Endothelial cell (in vitro differentiated cells): Measurements from ENCODE around the gene BANP. TPM values are rescaled to one million over a fixed set of nuclear protein-coding genes. Genes with fewer than 3 reads are reported as not detected.
"Not testable (repeated sequence)": the region's sequence is repeated elsewhere in the genome, so short reads cannot be mapped to it uniquely, and the experiment has no call there.

Experiments
- DNase-seq: peaks from one replicate; pipeline ENCODE4 v3.0.0; 2021; ENCODE audit warnings: low spot score
- H3K27ac Mint-ChIP-seq: one replicate; pipeline ENCODE4 v1.8.0; 2021; ENCODE audit warnings: mixed read lengths, inconsistent platforms; ENCODE audit not compliant: unreplicated experiment
- H3K27me3 Mint-ChIP-seq: one replicate; pipeline ENCODE4 v1.8.0; 2021; ENCODE audit warnings: mild to moderate bottlenecking, moderate library complexity, mixed read lengths, inconsistent platforms; ENCODE audit not compliant: unreplicated experiment
- H3K36me3 Mint-ChIP-seq: one replicate; pipeline ENCODE4 v1.8.0; 2021; ENCODE audit warnings: mild to moderate bottlenecking, low read depth, mixed read lengths, inconsistent platforms; ENCODE audit not compliant: unreplicated experiment
- H3K4me1 Mint-ChIP-seq: one replicate; pipeline ENCODE4 v1.8.0; 2021; ENCODE audit warnings: mild to moderate bottlenecking, mixed read lengths, inconsistent platforms; ENCODE audit not compliant: unreplicated experiment
- H3K4me3 Mint-ChIP-seq: one replicate; pipeline ENCODE4 v1.8.0; 2021; ENCODE audit warnings: mild to moderate bottlenecking, mixed read lengths, inconsistent platforms; ENCODE audit not compliant: unreplicated experiment
- H3K9me3 Mint-ChIP-seq: one replicate; pipeline ENCODE4 v1.8.0; 2021; ENCODE audit warnings: mixed read lengths, inconsistent platforms; ENCODE audit not compliant: unreplicated experiment
- total RNA-seq: library from RNA; stranded (reverse); fragmentation: NEBNext Ultra II Directional; extraction: Animal tissue kit (Norgen Biotek cat#: 25700); gene quantifications from one replicate; pipeline ENCODE4 v1.2.1, GENCODE V29; 2021; ENCODE audit not compliant: unreplicated experiment
- TF ChIP-seq, protein P1 (sequence below): fragments of 200-600 bp; sonication (generic); IDR thresholded peaks from one replicate; pipeline ENCODE4 v1.5.0; 2021; ENCODE audit warnings: antibody characterized with exemption; ENCODE audit not compliant: unreplicated experiment

BANP gene
- total RNA-seq, 1 donor from 2014 or later: 33.3 TPM

DNA sequence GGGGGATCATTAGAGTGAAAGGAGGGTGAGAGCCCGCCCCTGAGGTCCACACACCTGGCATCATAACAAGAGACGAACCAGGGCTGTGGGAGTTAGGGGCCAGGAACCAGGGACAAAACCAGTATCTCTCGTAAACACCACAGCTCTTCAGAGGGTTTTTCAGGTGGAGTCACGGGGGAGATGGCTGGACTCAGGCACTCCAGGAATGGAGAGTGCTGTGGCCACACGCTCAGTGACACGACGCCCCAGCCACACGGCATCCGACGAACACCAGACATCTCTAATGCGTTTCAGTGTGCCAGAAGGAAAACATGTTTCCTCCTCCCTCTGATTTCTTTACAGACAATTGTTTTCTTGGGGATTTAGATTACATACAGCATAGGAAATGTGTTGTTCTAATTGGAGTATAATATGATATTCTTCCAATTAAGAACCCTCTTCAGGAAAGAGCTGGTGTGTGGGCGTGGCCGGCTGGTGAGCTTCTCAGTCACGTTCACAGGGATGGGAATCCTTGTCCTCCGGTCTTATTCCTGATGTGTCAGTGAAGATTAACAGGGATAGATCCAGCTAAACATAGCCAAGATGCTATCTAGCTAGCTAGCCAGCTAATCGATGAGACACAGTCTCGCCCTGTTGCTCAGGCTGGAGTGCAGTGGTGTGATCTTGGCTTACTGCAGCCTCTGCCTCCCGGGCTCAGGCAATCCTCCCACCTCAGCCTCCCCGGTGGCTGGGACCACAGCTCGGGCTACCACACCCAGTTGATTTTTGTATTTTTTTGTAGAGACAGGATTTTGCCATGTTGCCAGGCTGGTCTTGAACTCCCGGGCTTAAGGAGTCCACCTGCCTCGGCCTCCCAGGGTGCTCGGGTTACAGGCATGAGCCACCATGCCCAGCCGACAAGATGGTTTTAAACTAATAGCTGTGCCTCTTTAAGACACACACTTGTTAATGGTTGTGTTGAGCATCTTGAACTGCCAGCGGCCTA, 98.6 kb downstream of the BANP start:
- Mint-ChIP-seq H3K4me3 (no peak overlapping the region), H3K27ac (no peak overlapping the region), H3K4me1 (no peaks in the 10 kb centered on the region), H3K9me3 (no peaks in the 10 kb centered on the region), H3K36me3 (peaks cover 14% of the 10 kb centered on the region), H3K27me3 (peaks cover 2% of the 10 kb centered on the region)
- DNase-seq: no peak
- TF ChIP-seq, protein P1, sequence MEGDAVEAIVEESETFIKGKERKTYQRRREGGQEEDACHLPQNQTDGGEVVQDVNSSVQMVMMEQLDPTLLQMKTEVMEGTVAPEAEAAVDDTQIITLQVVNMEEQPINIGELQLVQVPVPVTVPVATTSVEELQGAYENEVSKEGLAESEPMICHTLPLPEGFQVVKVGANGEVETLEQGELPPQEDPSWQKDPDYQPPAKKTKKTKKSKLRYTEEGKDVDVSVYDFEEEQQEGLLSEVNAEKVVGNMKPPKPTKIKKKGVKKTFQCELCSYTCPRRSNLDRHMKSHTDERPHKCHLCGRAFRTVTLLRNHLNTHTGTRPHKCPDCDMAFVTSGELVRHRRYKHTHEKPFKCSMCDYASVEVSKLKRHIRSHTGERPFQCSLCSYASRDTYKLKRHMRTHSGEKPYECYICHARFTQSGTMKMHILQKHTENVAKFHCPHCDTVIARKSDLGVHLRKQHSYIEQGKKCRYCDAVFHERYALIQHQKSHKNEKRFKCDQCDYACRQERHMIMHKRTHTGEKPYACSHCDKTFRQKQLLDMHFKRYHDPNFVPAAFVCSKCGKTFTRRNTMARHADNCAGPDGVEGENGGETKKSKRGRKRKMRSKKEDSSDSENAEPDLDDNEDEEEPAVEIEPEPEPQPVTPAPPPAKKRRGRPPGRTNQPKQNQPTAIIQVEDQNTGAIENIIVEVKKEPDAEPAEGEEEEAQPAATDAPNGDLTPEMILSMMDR: no peak

DNA sequence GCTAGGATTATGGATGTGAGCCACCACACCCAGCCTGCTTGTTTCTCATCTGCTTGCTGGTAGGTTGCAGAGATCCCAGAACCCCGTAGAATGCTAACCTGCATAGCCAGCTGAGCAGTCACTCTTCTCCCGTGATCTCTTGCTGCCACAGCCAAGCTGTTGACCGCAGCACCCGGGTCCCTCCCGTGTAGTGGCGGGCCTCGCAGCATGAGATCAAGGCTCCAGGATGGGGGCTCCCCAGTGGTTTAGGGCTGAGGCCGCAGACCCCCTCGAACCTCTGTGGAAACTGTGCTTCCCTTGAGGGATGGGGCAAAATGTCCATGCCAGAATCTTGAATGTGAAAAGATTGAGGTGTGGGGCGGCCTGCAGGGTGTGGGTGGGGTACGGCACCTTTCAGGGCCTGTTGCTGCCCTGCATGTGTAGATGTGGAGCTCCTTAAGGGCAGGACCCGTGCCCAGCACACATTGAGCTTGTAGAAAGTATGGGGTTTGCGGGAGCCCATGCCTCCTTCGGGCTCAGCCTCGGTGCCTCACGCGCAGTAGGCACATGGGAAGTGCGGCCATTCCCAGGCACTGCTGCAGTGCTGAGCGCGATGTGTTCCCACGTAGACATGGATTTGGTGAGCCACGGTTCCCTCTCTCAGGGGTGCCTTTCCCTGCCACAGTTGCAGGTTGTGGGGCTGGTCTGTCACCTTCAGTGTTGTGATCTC, 99.9 kb downstream of the BANP start:
- Mint-ChIP-seq H3K36me3 (peaks cover 14% of the 10 kb centered on the region), H3K4me1 (no peaks in the 10 kb centered on the region), H3K4me3 (no peak overlapping the region), H3K27ac (no peak overlapping the region), H3K9me3 (no peaks in the 10 kb centered on the region), H3K27me3 (peaks cover 2% of the 10 kb centered on the region)
- no peak for DNase-seq
- TF ChIP-seq, protein P1: no peak

DNA sequence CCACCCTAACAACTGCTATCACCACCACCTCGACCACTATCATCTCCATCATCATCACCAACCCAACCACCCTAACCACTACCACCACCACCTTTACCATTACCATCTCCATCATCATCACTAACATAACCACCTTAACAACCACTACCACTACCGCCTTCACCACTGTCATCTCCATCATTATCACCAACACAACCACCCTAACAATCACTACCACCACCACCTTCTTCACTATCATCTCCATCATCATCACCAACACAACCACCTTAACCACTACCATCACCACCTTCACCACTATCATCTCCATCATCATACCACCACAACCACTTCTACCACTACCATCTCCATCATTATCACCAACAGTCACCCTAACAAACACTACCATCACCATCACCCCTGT, 101.4 kb downstream of the BANP start:
- Mint-ChIP-seq H3K4me1 (no peaks in the 10 kb centered on the region), H3K4me3 (no peak overlapping the region), H3K27me3 (peaks cover 4% of the 10 kb centered on the region), H3K36me3 (peaks cover 14% of the 10 kb centered on the region), H3K27ac (no peak overlapping the region), H3K9me3 (no peaks in the 10 kb centered on the region)
- DNase-seq: no peak
- TF ChIP-seq, protein P1: no peak

DNA sequence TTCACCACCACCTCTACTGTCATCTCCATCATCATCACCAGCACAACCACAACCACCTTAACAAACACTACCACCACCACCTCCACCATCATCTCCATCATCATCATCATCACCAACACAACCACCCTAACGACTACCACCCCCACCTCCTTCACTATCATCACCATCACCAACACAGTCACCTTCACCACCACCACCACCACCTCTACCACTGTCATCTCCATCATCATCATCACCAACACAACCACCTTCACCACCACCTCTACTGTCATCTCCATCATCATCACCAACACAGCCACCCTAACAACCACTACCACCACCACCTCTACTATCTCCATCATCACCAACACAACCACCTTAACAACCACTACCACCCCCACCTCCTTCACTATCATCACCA, 102.2 kb downstream of the BANP start:
- not testable (repeated sequence) for H3K4me1 Mint-ChIP-seq, H3K36me3 Mint-ChIP-seq, H3K27me3 Mint-ChIP-seq, DNase-seq, H3K9me3 Mint-ChIP-seq, H3K27ac Mint-ChIP-seq, H3K4me3 Mint-ChIP-seq

DNA sequence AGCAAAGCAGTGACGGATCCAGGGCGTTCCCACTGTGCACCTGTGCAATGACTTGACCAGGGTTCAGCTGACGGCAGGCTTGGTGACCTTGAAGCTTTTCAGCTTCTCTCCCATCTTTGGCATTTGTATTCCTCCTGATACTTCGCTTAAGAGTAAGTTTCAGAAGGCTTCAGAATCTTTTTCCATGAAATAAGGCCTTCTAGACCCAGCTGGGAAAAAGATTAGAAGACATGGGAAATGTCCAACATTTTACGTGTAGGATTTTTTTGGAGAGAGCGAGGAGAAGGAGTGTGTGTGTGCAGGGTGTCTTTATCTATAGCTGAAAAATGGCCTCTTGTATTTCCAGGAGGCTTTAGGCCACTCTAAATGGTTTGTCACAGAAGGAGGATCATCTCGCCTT, 104.1 kb downstream of the BANP start:
- Mint-ChIP-seq H3K27ac (no peak overlapping the region), H3K36me3 (peaks cover 3% of the 10 kb centered on the region), H3K27me3 (peaks cover 2% of the 10 kb centered on the region), H3K9me3 (no peaks in the 10 kb centered on the region), H3K4me3 (no peak overlapping the region), H3K4me1 (no peaks in the 10 kb centered on the region)
- TF ChIP-seq, protein P1: no peak
- DNase-seq: no peak
